LNCaP clone FGC (cell line): ENCODE results near the gene USP10.

Source experiments
- DNase-seq: peaks from one replicate; pipeline ENCODE4 v3.0.0-alpha.2; 2011; ENCODE audit warnings: low read depth
- H3K4me3 ChIP-seq: 2 replicates; pipeline ENCODE4 v1.5.1; 2011; ENCODE audit warnings: mild to moderate bottlenecking, low read depth, low read length, control low read depth
- CTCF ChIP-seq: IDR thresholded peaks from 2 replicates; pipeline ENCODE4 v1.5.1; 2012; ENCODE audit warnings: mild to moderate bottlenecking; ENCODE audit not compliant: control insufficient read depth, insufficient read depth; ENCODE audit errors: extremely low read depth

USP10 gene

GRCh38 chr16:84763164-84763563 lies 63.4 kb downstream of the USP10 start:
- no peak for DNase-seq
- TF ChIP-seq CTCF: no peak
- no peak overlapping the region for H3K4me3 ChIP-seq

- no peak for TF ChIP-seq CTCF
- no peak for DNase-seq
- no peak overlapping the region for H3K4me3 ChIP-seq
Measured at GRCh38 chr16:84763629-84764028, 63.8 kb downstream of the USP10 start.

DNA sequence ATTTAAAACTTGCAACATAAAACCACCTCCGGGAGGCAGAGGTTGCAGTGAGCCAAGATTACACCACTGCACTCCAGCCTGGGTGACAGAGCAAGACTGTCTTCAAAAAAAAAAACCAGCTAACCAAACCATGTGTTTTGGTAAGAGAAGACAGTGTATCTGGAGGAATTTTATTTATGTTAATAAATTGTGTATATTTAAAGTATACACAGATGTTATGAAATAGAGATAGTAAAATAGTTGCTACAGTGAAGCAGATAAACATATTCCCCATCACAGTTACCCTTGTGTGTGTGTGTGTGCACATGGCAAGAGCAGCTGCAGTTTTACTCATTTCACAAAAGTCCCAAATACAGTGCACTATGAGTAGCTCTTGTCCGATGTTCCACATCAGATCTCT lies 65.2 kb downstream of the USP10 start:
- H3K4me3 ChIP-seq: no peak overlapping the region
- no peak for DNase-seq
- TF ChIP-seq CTCF: no peak

DNA sequence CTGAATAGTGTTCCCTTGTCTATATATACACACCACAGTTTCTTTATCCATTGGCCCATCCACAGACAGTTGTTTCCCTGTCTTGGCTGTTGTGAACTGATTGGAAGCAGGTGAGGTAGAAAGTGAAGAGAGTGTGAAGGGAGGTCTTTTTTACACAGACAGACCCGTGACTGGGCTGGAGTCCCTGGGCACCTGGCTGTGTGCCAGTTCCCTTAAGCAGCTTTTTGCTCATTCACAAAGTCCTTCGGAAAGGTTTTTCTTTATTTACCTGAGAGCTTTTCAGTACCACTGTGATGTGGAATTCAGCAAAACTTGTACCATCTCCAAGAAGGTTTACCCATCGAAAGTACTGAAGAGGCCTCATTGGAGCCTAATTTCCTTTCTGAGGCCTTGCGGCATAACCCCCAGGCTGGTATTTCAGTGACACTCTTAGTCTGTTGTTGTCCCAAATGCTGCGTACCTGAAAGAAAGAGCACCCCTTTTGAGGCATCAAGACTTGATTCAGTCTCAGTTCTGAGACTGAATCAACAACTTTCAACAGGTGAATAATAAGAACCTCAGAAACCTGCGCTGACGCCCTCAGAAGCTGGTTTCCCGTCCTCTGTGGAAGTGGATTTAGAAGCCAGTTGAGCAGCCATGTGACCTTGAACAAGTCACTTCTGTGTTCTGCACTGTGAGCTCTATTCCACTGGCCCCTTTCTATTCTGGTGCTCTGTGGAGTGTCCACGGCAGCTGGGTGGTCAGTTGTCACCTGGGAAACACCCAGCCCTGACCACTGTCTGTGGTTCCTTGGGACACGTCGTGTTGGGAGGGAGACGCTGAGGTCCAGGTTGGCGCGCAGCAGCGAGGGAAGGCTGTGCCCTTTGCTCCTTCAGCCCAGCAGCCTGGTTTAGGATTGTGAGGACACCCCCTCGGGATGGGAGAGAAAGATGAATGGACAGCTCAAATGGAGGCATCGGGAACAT lies 66.1 kb downstream of the USP10 start:
- H3K4me3 ChIP-seq: no peak overlapping the region
- no peak for TF ChIP-seq CTCF
- no peak for DNase-seq

DNA sequence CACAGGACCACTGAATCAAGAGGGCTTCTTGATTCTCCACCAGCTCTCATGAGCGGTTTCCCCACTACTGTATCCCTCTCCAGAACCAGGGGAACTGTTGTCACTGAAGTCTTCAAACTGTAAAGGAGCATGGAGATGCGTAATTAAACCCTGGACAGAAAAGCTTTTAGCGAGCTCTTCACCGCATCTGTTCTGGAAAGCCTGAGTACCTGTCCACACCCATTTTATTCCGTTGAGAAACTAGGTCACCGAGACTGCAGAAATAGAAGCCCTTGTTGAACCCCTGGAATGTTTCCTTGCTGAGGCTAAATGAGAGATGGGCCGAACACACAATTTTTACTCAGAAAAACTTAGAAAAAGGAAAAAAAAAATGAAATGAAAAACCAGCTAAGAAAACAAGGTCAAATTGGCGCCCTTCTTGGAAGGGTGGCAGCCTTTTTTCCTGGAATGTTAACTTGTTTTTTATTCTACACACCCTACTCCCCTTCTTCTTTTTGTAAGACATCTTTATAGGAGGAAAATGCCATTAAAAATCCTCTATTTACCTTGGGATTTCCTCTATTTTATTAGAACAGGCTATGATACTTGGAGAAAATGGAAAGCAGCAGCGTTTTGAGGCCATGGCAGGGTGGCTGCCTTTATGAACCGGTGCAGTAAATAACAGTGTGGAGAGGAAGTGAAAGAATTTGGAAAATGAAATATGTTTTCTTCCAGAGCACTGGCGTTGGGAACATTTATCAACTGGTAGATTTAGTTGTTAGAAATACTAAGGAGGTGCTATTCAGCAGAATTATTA lies 67.4 kb downstream of the USP10 start:
- DNase-seq: no peak
- no peak for TF ChIP-seq CTCF
- no peak overlapping the region for H3K4me3 ChIP-seq

GRCh38 chr16:84768061-84768807 lies 68.4 kb downstream of the USP10 start:
- no peak overlapping the region for H3K4me3 ChIP-seq
- TF ChIP-seq CTCF: no peak
- DNase-seq: no peak
